Coronary artery (tissue), 2 donors: Measurements from ENCODE around the gene TUBGCP4.
"Not testable (repeated sequence)": the region's sequence is repeated elsewhere in the genome, so short reads cannot be mapped to it uniquely, and the experiment has no call there.

ENCODE experiments used
- DNase-seq: peaks from one replicate; pipeline ENCODE4 v3.0.0-alpha.2; 2017; ENCODE audit warnings: low spot score
- H3K27ac ChIP-seq, 2 donors: fragments of 200-600 bp; sonication (generic); one replicate each; pipeline ENCODE4 v1.5.1; 2016 to 2019
- H3K4me3 ChIP-seq: fragments of 200-600 bp; sonication (generic); 2 replicates; pipeline ENCODE4 v1.5.1; 2016; ENCODE audit warnings: mild to moderate bottlenecking, moderate library complexity
- CTCF ChIP-seq: fragments of 200-600 bp; sonication (generic); IDR thresholded peaks from one replicate; pipeline ENCODE4 v1.5.1; 2019; ENCODE audit warnings: antibody characterized with exemption

Gene TUBGCP4

GRCh38 chr15:43378601-43379000 is 7.7 kb downstream of the TUBGCP4 start:
- no peak for DNase-seq
- TF ChIP-seq CTCF, result no peak
- Histone ChIP-seq H3K27ac (no peak overlapping the region), H3K4me3 (no peak overlapping the region)

DNA sequence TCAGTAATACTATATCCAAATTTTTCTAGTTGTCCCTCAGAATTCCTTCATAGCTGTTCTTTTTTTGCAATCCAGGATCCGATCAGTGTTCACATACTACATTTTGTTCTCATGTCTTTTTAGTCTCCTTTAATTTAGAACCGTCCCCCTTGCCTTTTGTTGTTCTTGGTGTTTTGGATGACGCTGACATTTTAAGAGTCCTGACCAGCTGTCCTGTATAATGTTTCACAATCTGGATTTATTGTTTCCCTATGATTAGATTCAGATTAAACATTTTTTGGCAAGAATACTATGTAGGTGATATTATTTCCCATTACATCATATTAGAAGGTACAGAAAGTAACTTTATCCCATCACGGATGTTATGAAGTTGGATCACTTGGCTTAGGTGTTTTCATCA is 11.4 kb downstream of the TUBGCP4 start:
- Histone ChIP-seq H3K4me3 (no peak overlapping the region), H3K27ac (no peak overlapping the region)
- DNase-seq, result no peak
- TF ChIP-seq CTCF, result no peak

- DNase-seq, result no peak
- no peak overlapping the region for H3K4me3 ChIP-seq
- no peak overlapping the region for H3K27ac ChIP-seq
- TF ChIP-seq CTCF, result no peak
Measured at GRCh38 chr15:43383070-43383469, 12.2 kb downstream of the TUBGCP4 start.

GRCh38 chr15:43390723-43391122 is 19.8 kb downstream of the TUBGCP4 start:
- no peak for TF ChIP-seq CTCF
- DNase-seq, result no peak
- Histone ChIP-seq H3K4me3 (no peak overlapping the region), H3K27ac (no peak overlapping the region)

- not testable (repeated sequence) for H3K4me3 ChIP-seq, H3K27ac ChIP-seq, DNase-seq
Measured at GRCh38 chr15:43393592-43393991, 22.7 kb downstream of the TUBGCP4 start.

GRCh38 chr15:43402255-43402654 is 31.4 kb downstream of the TUBGCP4 start:
- no peak overlapping the region for H3K27ac ChIP-seq
- TF ChIP-seq CTCF, result no peak
- no peak for DNase-seq
- no peak overlapping the region for H3K4me3 ChIP-seq

- Histone ChIP-seq H3K27ac (no peak overlapping the region), H3K4me3 (no peak overlapping the region)
- DNase-seq, result no peak
- TF ChIP-seq CTCF, result no peak
Measured at GRCh38 chr15:43403616-43404015, 32.7 kb downstream of the TUBGCP4 start.

DNA sequence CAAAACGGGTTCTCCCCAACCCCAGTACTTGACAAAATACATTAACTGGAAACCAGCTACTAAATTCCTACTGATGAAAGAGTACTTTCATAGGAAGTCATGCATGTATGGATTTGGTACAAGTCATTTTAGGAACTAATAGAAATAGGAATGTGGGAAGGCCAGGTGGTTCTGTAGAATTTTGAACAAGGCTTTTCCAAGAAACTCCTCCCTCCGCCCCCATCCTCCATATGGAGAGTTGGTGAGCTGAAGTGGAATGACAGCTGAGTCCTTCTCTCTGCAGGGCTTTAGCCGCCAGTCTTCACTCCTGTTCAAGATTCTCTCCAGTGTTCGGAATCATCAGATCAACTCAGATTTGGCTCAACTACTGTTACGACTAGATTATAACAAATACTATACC is 33.2 kb downstream of the TUBGCP4 start:
- Histone ChIP-seq H3K27ac (no peak overlapping the region), H3K4me3 (no peak overlapping the region)
- TF ChIP-seq CTCF, result no peak
- no peak for DNase-seq
